ENCODE data around the gene RAB24.
A peak's percentile ranks its signal among the peaks of the same experiment; 100 is the strongest.

The RAB24 gene

GRCh38 chr5:177338251-177339106 lies 35.0 kb upstream of the RAB24 start:
- Histone ChIP-seq H3K4me3 (ENCODE audit: low read depth, low read length) (no peak overlapping the region), H3K9me3 (no peaks in the 10 kb centered on the region), H3K4me1 (peaks cover 18% of the 10 kb centered on the region), H3K27me3 (no peaks in the 10 kb centered on the region), H3K36me3 (peaks cover 63% of the 10 kb centered on the region)
- no peak for DNase-seq
- TF ChIP-seq CTCF (IDR thresholded peaks at IDR 0.05; ENCODE audit: low read depth, low read length), result no peak

GRCh38 chr5:177336603-177337494 lies 33.3 kb upstream of the RAB24 start:
- Histone ChIP-seq H3K36me3 (peaks cover 67% of the 10 kb centered on the region), H3K4me3 (ENCODE audit: low read depth, low read length) (no peak overlapping the region), H3K4me1 (peaks cover 18% of the 10 kb centered on the region), H3K27me3 (no peaks in the 10 kb centered on the region), H3K9me3 (no peaks in the 10 kb centered on the region)
- no peak for TF ChIP-seq CTCF (IDR thresholded peaks at IDR 0.05; ENCODE audit: low read depth, low read length)
- DNase-seq, result no peak

- peak; percentile 80 for DNase-seq
- Histone ChIP-seq H3K4me1 (peaks cover 18% of the 10 kb centered on the region), H3K9me3 (no peaks in the 10 kb centered on the region), H3K36me3 (peaks cover 61% of the 10 kb centered on the region), H3K4me3 (ENCODE audit: low read depth, low read length) (no peak overlapping the region), H3K27me3 (no peaks in the 10 kb centered on the region)
- peak; percentile 75 for TF ChIP-seq CTCF (IDR thresholded peaks at IDR 0.05; ENCODE audit: low read depth, low read length)
Measured at GRCh38 chr5:177336112-177336511, 32.6 kb upstream of the RAB24 start.

- H3K27me3 ChIP-seq, result no peaks in the 10 kb centered on the region
- H3K9me3 ChIP-seq, result no peaks in the 10 kb centered on the region
- DNase-seq, result no peak
- peaks cover 18% of the 10 kb centered on the region for H3K4me1 ChIP-seq
- no peak for TF ChIP-seq CTCF (IDR thresholded peaks at IDR 0.05; ENCODE audit: low read depth, low read length)
- no peak overlapping the region for H3K4me3 ChIP-seq (ENCODE audit: low read depth, low read length)
- H3K36me3 ChIP-seq, result peaks cover 61% of the 10 kb centered on the region
Measured at GRCh38 chr5:177335701-177336065, 32.2 kb upstream of the RAB24 start.

- Histone ChIP-seq H3K4me3 (ENCODE audit: low read depth, low read length) (no peak overlapping the region), H3K36me3 (peaks cover 64% of the 10 kb centered on the region), H3K9me3 (no peaks in the 10 kb centered on the region), H3K27me3 (no peaks in the 10 kb centered on the region), H3K4me1 (peaks cover 18% of the 10 kb centered on the region)
- DNase-seq, result peak; percentile 38
- no peak for TF ChIP-seq CTCF (IDR thresholded peaks at IDR 0.05; ENCODE audit: low read depth, low read length)
Measured at GRCh38 chr5:177334781-177335700, 31.5 kb upstream of the RAB24 start.

Data from BE2C (cell line).